Measurements from ENCODE around the gene CHCT1. TPM values are rescaled to one million over a fixed set of nuclear protein-coding genes. Genes with fewer than 3 reads are reported as not detected.
"Not testable (repeated sequence)": the region's sequence is repeated elsewhere in the genome, so short reads cannot be mapped to it uniquely, and the experiment has no call there.

Gene CHCT1
- polyA plus RNA-seq, 1 donor (not counting 4 experiments of a cell fraction or from before 2014, with no cell fraction given), result not detected

- Histone ChIP-seq H3K36me3 (ENCODE audit: control insufficient read depth in 2 of 2, extremely low read depth in 1 of 2, insufficient read depth in 2 of 2, low read length in 2 of 2) (no peaks in the 10 kb centered on the region), H3K27ac (ENCODE audit: control insufficient read depth, insufficient read depth, low read length) (no peak overlapping the region)
- dilution Hi-C loops (cut with MboI; ENCODE audit: extremely low pct_ligation_motif_present, low sequenced_read_pairs), result no loop called here
Observed at GRCh38 chr17:60416368-60416925, 5.8 kb upstream of the CHCT1 start.

GRCh38 chr17:60419003-60419402, 3.3 kb upstream of the CHCT1 start:
- H3K9me3 ChIP-seq (ENCODE audit: control insufficient read depth, low read depth, low read length); H3K4me2 ChIP-seq (ENCODE audit: control insufficient read depth, extremely low read depth, insufficient read depth, low read depth, low read length); H3K9me1 ChIP-seq (ENCODE audit: control insufficient read depth, extremely low read depth, insufficient read depth, low read length); H3K36me3 ChIP-seq (ENCODE audit: control insufficient read depth in 2 of 2, extremely low read depth in 1 of 2, insufficient read depth in 2 of 2, low read length in 2 of 2); H3K4me3 ChIP-seq (ENCODE audit: control insufficient read depth in 2 of 3, extremely low read depth in 1 of 3, insufficient read depth in 2 of 3, low read depth in 1 of 3, low read length in 3 of 3); H3K4me1 ChIP-seq (ENCODE audit: control insufficient read depth, extremely low read depth, insufficient read depth, low read length); H3K27ac ChIP-seq (ENCODE audit: control insufficient read depth, insufficient read depth, low read length); dilution Hi-C loops (cut with MboI; ENCODE audit: extremely low pct_ligation_motif_present, low sequenced_read_pairs); H3K79me2 ChIP-seq (ENCODE audit: control insufficient read depth, insufficient read depth, low read length); H3K9ac ChIP-seq (ENCODE audit: control insufficient read depth, extremely low read depth, insufficient read depth, low read length); H2AFZ ChIP-seq (ENCODE audit: control insufficient read depth, low read length); FAIRE-seq; H3K27me3 ChIP-seq (ENCODE audit: control insufficient read depth, extremely low read depth, insufficient read depth, low read length); H4K20me1 ChIP-seq (ENCODE audit: control insufficient read depth, extremely low read depth, insufficient read depth, low read length); DNase-seq (ENCODE audit: low read depth, low spot score): not testable (repeated sequence)

More at GRCh38 chr17:60416368-60416925, 5.8 kb upstream of the CHCT1 start:
- no peaks in the 10 kb centered on the region for H3K9me1 ChIP-seq (ENCODE audit: control insufficient read depth, extremely low read depth, insufficient read depth, low read length)
- no peak for DNase-seq (ENCODE audit: low read depth, low spot score)
- TF ChIP-seq CTCF (optimal IDR thresholded peaks at IDR 0.05 in 1 of 3, IDR thresholded peaks at IDR 0.05 in 1 of 3, conservative IDR thresholded peaks at IDR 0.05 in 1 of 3; ENCODE audit: extremely low read depth in 1 of 3, insufficient read depth in 2 of 3, low read length in 3 of 3), result no peak
- TF ChIP-seq EZH2 (IDR thresholded peaks at IDR 0.05; ENCODE audit: low read length), result no peak
- H3K4me2 ChIP-seq (ENCODE audit: control insufficient read depth, extremely low read depth, insufficient read depth, low read depth, low read length), result no peak overlapping the region
- H3K27me3 ChIP-seq (ENCODE audit: control insufficient read depth, extremely low read depth, insufficient read depth, low read length), result no peaks in the 10 kb centered on the region
- peaks cover 5% of the 10 kb centered on the region for H3K4me1 ChIP-seq (ENCODE audit: control insufficient read depth, extremely low read depth, insufficient read depth, low read length)
- no peaks in the 10 kb centered on the region for H4K20me1 ChIP-seq (ENCODE audit: control insufficient read depth, extremely low read depth, insufficient read depth, low read length)
- no peak overlapping the region for H3K4me3 ChIP-seq (ENCODE audit: control insufficient read depth in 2 of 3, extremely low read depth in 1 of 3, insufficient read depth in 2 of 3, low read depth in 1 of 3, low read length in 3 of 3)
- no peaks in the 10 kb centered on the region for H3K9me3 ChIP-seq (ENCODE audit: control insufficient read depth, low read depth, low read length)
- no peaks in the 10 kb centered on the region for H3K79me2 ChIP-seq (ENCODE audit: control insufficient read depth, insufficient read depth, low read length)
- H3K9ac ChIP-seq (ENCODE audit: control insufficient read depth, extremely low read depth, insufficient read depth, low read length), result no peak overlapping the region
- no peak for FAIRE-seq
- no peak overlapping the region for H2AFZ ChIP-seq (ENCODE audit: control insufficient read depth, low read length)

- H3K79me2 ChIP-seq (ENCODE audit: control insufficient read depth, insufficient read depth, low read length); dilution Hi-C loops (cut with MboI; ENCODE audit: extremely low pct_ligation_motif_present, low sequenced_read_pairs); H3K36me3 ChIP-seq (ENCODE audit: control insufficient read depth in 2 of 2, extremely low read depth in 1 of 2, insufficient read depth in 2 of 2, low read length in 2 of 2); H3K9ac ChIP-seq (ENCODE audit: control insufficient read depth, extremely low read depth, insufficient read depth, low read length); H3K9me3 ChIP-seq (ENCODE audit: control insufficient read depth, low read depth, low read length); H2AFZ ChIP-seq (ENCODE audit: control insufficient read depth, low read length); DNase-seq (ENCODE audit: low read depth, low spot score); H3K27ac ChIP-seq (ENCODE audit: control insufficient read depth, insufficient read depth, low read length); H3K9me1 ChIP-seq (ENCODE audit: control insufficient read depth, extremely low read depth, insufficient read depth, low read length); H3K4me3 ChIP-seq (ENCODE audit: control insufficient read depth in 2 of 3, extremely low read depth in 1 of 3, insufficient read depth in 2 of 3, low read depth in 1 of 3, low read length in 3 of 3); H4K20me1 ChIP-seq (ENCODE audit: control insufficient read depth, extremely low read depth, insufficient read depth, low read length); FAIRE-seq; H3K4me2 ChIP-seq (ENCODE audit: control insufficient read depth, extremely low read depth, insufficient read depth, low read depth, low read length); H3K27me3 ChIP-seq (ENCODE audit: control insufficient read depth, extremely low read depth, insufficient read depth, low read length); H3K4me1 ChIP-seq (ENCODE audit: control insufficient read depth, extremely low read depth, insufficient read depth, low read length): not testable (repeated sequence)
Observed at GRCh38 chr17:60419875-60420274, 2.4 kb upstream of the CHCT1 start.

Data from keratinocyte (primary cell).